Fibroblast of skin of left biceps (primary cell): ENCODE results near the gene SYK.
"Not testable (repeated sequence)": the region's sequence is repeated elsewhere in the genome, so short reads cannot be mapped to it uniquely, and the experiment has no call there.

ENCODE experiments used
- DNase-seq, 2 experiments: peaks; one replicate each; pipeline ENCODE4 v3.0.0-alpha.2; 2013; ENCODE audit warnings: low read depth in 2 of 2

The SYK gene

GRCh38 chr9:90880669-90881068 is 79.0 kb downstream of the SYK start:
- DNase-seq = no peak

- DNase-seq = no peak
Observed at GRCh38 chr9:90881648-90882047, 80.0 kb downstream of the SYK start.

GRCh38 chr9:90882991-90883600 is 81.5 kb downstream of the SYK start:
- DNase-seq = no peak

GRCh38 chr9:90883661-90884060 is 82.0 kb downstream of the SYK start:
- no peak for DNase-seq

- no peak for DNase-seq
Observed at GRCh38 chr9:90884178-90884577, 82.6 kb downstream of the SYK start.

- DNase-seq = not testable (repeated sequence)
Observed at GRCh38 chr9:90886868-90887267, 85.2 kb downstream of the SYK start.

GRCh38 chr9:90888941-90889340 is 87.3 kb downstream of the SYK start:
- no peak for DNase-seq

- DNase-seq = no peak
Observed at GRCh38 chr9:90890146-90890810, 88.7 kb downstream of the SYK start.

- no peak for DNase-seq
Observed at GRCh38 chr9:90891308-90892040, 89.9 kb downstream of the SYK start.

- no peak for DNase-seq
Observed at GRCh38 chr9:90892918-90893317, 91.3 kb downstream of the SYK start.

- no peak for DNase-seq
Observed at GRCh38 chr9:90893706-90894105, 92.1 kb downstream of the SYK start.

- DNase-seq = no peak
Observed at GRCh38 chr9:90894986-90895687, 93.5 kb downstream of the SYK start.

GRCh38 chr9:90895786-90896185 is 94.2 kb downstream of the SYK start:
- DNase-seq = no peak

GRCh38 chr9:90896231-90896630 is 94.6 kb downstream of the SYK start:
- no peak for DNase-seq

GRCh38 chr9:90898228-90898627 is 96.6 kb downstream of the SYK start:
- DNase-seq = no peak

- DNase-seq = no peak
Observed at GRCh38 chr9:90899287-90899686, 97.7 kb downstream of the SYK start.

GRCh38 chr9:90900130-90900529 is 98.5 kb downstream of the SYK start:
- no peak for DNase-seq

GRCh38 chr9:90901933-90902332 is 100.3 kb downstream of the SYK start:
- DNase-seq = no peak

- DNase-seq = no peak
Observed at GRCh38 chr9:90903766-90904424, 102.3 kb downstream of the SYK start.

GRCh38 chr9:90904706-90905478 is 103.3 kb downstream of the SYK start:
- DNase-seq = no peak

- DNase-seq = no peak
Observed at GRCh38 chr9:90905822-90906221, 104.2 kb downstream of the SYK start.
